SK-N-SH treated with all-trans-retinoic acid at 6 μM for 48 hours (cell line): ENCODE data around the gene CAPG.

ENCODE experiments used
- PPARA ChIP-seq: fragments of 250-450 bp; sonication (Bioruptor Pico); IDR thresholded peaks from 2 replicates; pipeline ENCODE4 v1.5.0; 2020; ENCODE audit warnings: mild to moderate bottlenecking, borderline replicate concordance
- ZFP30 ChIP-seq: fragments of 450-650 bp; formaldehyde crosslinking; IDR thresholded peaks from 2 replicates; pipeline ENCODE4 v1.5.0; 2022; ENCODE audit warnings: mild to moderate bottlenecking, moderate library complexity
- TF ChIP-seq, protein P1 (sequence below): fragments of 250-450 bp; sonication (Bioruptor Pico); IDR thresholded peaks from 2 replicates; pipeline ENCODE4 v1.5.1; 2020; ENCODE audit warnings: low read depth, mild to moderate bottlenecking, moderate library complexity

DNA sequence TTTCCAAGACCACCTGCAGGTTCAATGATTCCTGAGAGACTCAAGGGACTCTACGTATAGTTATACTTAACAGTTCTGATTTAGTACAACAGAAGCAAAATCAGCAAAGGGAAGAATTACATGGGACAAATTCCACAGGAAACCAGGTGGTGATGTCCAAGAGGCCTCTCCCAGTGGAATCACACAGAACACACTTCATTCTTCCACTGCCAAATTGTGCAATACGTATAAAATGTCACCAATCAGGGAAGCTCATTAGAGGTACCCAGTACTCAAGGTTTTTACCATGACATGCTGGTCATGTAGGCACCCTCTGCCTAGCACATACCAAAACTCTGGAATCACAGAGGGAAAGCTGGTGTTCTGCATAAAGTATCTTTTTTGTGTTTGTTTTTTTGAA lies 22.4 kb downstream of the CAPG start:
- TF ChIP-seq PPARA (CRISPR knock-in tag) = no peak
- TF ChIP-seq ZFP30 (CRISPR knock-in tag) = no peak
- TF ChIP-seq, protein P1, sequence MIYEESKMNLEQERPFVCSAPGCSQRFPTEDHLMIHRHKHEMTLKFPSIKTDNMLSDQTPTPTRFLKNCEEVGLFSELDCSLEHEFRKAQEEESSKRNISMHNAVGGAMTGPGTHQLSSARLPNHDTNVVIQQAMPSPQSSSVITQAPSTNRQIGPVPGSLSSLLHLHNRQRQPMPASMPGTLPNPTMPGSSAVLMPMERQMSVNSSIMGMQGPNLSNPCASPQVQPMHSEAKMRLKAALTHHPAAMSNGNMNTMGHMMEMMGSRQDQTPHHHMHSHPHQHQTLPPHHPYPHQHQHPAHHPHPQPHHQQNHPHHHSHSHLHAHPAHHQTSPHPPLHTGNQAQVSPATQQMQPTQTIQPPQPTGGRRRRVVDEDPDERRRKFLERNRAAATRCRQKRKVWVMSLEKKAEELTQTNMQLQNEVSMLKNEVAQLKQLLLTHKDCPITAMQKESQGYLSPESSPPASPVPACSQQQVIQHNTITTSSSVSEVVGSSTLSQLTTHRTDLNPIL (CRISPR knock-in tag) = no peak
